ENCODE results near the gene DACT2. TPM values are rescaled to one million over a fixed set of nuclear protein-coding genes. Genes with fewer than 3 reads are reported as not detected.

DACT2 gene
- total RNA-seq, 1 donor from 2014 or later, result 0.36 TPM

GRCh38 chr6:168273441-168274036 lies 46.0 kb downstream of the DACT2 start:
- peak; percentile 23 for DNase-seq (ENCODE audit: low spot score)
- no peaks in the 10 kb centered on the region for H3K27me3 ChIP-seq
- Mint-ChIP-seq H3K36me3 (no peaks in the 10 kb centered on the region), H3K27ac (no peak overlapping the region), H3K4me3 (no peak overlapping the region), H3K4me1 (peaks cover 37% of the 10 kb centered on the region), H3K9me3 (no peaks in the 10 kb centered on the region), H3K27me3 (ENCODE audit: insufficient read depth, low read depth) (peaks cover 9% of the 10 kb centered on the region)
- no peak overlapping the region for H3K27ac ChIP-seq
- no peaks in the 10 kb centered on the region for H3F3A ChIP-seq (ENCODE audit: low read depth)
- H3K4me1 ChIP-seq, result peaks cover 31% of the 10 kb centered on the region
- no peak overlapping the region for H3K4me3 ChIP-seq
- no peaks in the 10 kb centered on the region for H4K20me1 ChIP-seq (ENCODE audit: low read depth)
- H3K9ac ChIP-seq, result no peak overlapping the region
- H3K79me2 ChIP-seq (ENCODE audit: low read depth), result no peaks in the 10 kb centered on the region
- no peaks in the 10 kb centered on the region for H3K36me3 ChIP-seq
- peak overlapping the region; percentile 47 for H3K4me2 ChIP-seq
- H2AFZ ChIP-seq (replicated peaks), result no peak overlapping the region
- TF ChIP-seq CTCF (IDR thresholded peaks at IDR 0.05) (no peak), EZH2 (IDR thresholded peaks at IDR 0.05) (no peak), EZH2phosphoT487 (IDR thresholded peaks at IDR 0.05) (no peak)
- no peaks in the 10 kb centered on the region for H3K9me3 ChIP-seq (ENCODE audit: low read depth)

GRCh38 chr6:168272415-168273325 lies 46.9 kb downstream of the DACT2 start:
- TF ChIP-seq EZH2phosphoT487 (IDR thresholded peaks at IDR 0.05), result no peak
- no peak for TF ChIP-seq EZH2 (IDR thresholded peaks at IDR 0.05)
- TF ChIP-seq CTCF (IDR thresholded peaks at IDR 0.05), result no peak
- no peaks in the 10 kb centered on the region for H3F3A ChIP-seq (ENCODE audit: low read depth)
- H3K4me1 ChIP-seq, result peaks cover 31% of the 10 kb centered on the region
- no peaks in the 10 kb centered on the region for H3K9me3 ChIP-seq (ENCODE audit: low read depth)
- no peak overlapping the region for H3K4me3 ChIP-seq
- no peak overlapping the region for H3K27ac Mint-ChIP-seq
- peak overlapping the region; percentile 87 for H2AFZ ChIP-seq (replicated peaks)
- peak overlapping the region; percentile 68 for H3K4me2 ChIP-seq
- no peak overlapping the region for H3K4me3 Mint-ChIP-seq
- no peaks in the 10 kb centered on the region for H4K20me1 ChIP-seq (ENCODE audit: low read depth)
- H3K9me3 Mint-ChIP-seq, result no peaks in the 10 kb centered on the region
- no peaks in the 10 kb centered on the region for H3K36me3 ChIP-seq
- H3K27me3 Mint-ChIP-seq (ENCODE audit: insufficient read depth, low read depth), result peaks cover 5% of the 10 kb centered on the region
- peak; percentile 66 for DNase-seq (ENCODE audit: low spot score)
- peaks cover 37% of the 10 kb centered on the region for H3K4me1 Mint-ChIP-seq
- no peak overlapping the region for H3K27ac ChIP-seq
- H3K36me3 Mint-ChIP-seq, result no peaks in the 10 kb centered on the region
- no peaks in the 10 kb centered on the region for H3K27me3 ChIP-seq
- H3K79me2 ChIP-seq (ENCODE audit: low read depth), result no peaks in the 10 kb centered on the region
- no peak overlapping the region for H3K9ac ChIP-seq

- H4K20me1 ChIP-seq (ENCODE audit: low read depth), result no peaks in the 10 kb centered on the region
- TF ChIP-seq EZH2phosphoT487 (IDR thresholded peaks at IDR 0.05) (no peak), CTCF (IDR thresholded peaks at IDR 0.05) (no peak), EZH2 (IDR thresholded peaks at IDR 0.05) (no peak)
- Mint-ChIP-seq H3K27ac (peak overlapping the region; percentile 33), H3K36me3 (no peaks in the 10 kb centered on the region), H3K27me3 (ENCODE audit: insufficient read depth, low read depth) (no peaks in the 10 kb centered on the region), H3K9me3 (no peaks in the 10 kb centered on the region), H3K4me3 (no peak overlapping the region), H3K4me1 (peaks cover 30% of the 10 kb centered on the region)
- H3K9me3 ChIP-seq (ENCODE audit: low read depth), result no peaks in the 10 kb centered on the region
- no peaks in the 10 kb centered on the region for H3K36me3 ChIP-seq
- H3K4me3 ChIP-seq, result no peak overlapping the region
- H3K79me2 ChIP-seq (ENCODE audit: low read depth), result no peaks in the 10 kb centered on the region
- peaks cover 31% of the 10 kb centered on the region for H3K4me1 ChIP-seq
- no peaks in the 10 kb centered on the region for H3K27me3 ChIP-seq
- H2AFZ ChIP-seq (replicated peaks), result no peak overlapping the region
- H3K9ac ChIP-seq, result no peak overlapping the region
- H3F3A ChIP-seq (ENCODE audit: low read depth), result no peaks in the 10 kb centered on the region
- H3K4me2 ChIP-seq, result no peak overlapping the region
- no peak for DNase-seq (ENCODE audit: low spot score)
- no peak overlapping the region for H3K27ac ChIP-seq
Measured at GRCh38 chr6:168270274-168271172, 49.1 kb downstream of the DACT2 start.

All from neural progenitor cell (in vitro differentiated cells).